Activated CD4-positive, alpha-beta memory T cell treated with anti-CD3 and anti-CD28 coated beads, Interleukin-2, amount 10 ng/mL, durations not matched to agents 7 days and 5 days (primary cell): ENCODE measurements around the gene GPC2. TPM values are rescaled to one million over a fixed set of nuclear protein-coding genes. Genes with fewer than 3 reads are reported as not detected.
A peak's percentile ranks its signal among the peaks of the same experiment; 100 is the strongest.
"Not testable (repeated sequence)": the region's sequence is repeated elsewhere in the genome, so short reads cannot be mapped to it uniquely, and the experiment has no call there.

Experiments
- CTCF ChIA-PET: fragments of 350-600 bp; sonication (Branson Sonifier 250); formaldehyde crosslinking; loops from one replicate; lab custom pipeline; 2021; ENCODE audit warnings: antibody characterized with exemption, inconsistent platforms; lab: Charles Lee
- POLR2A ChIA-PET: fragments of 350-600 bp; sonication (Branson Sonifier 250); formaldehyde crosslinking; loops from one replicate; lab custom pipeline; 2021; ENCODE audit warnings: antibody characterized with exemption; lab: Charles Lee
- DNase-seq: peaks from one replicate; pipeline ENCODE4 v3.0.0-alpha.2; 2020
- H3K27ac Mint-ChIP-seq: one replicate; pipeline ENCODE4 v1.8.0; 2021; ENCODE audit warnings: mild to moderate bottlenecking, mixed read lengths
- H3K27me3 Mint-ChIP-seq: one replicate; pipeline ENCODE4 v1.8.0; 2021; ENCODE audit warnings: mixed read lengths
- H3K36me3 Mint-ChIP-seq: one replicate; pipeline ENCODE4 v1.8.0; 2021; ENCODE audit warnings: low read depth, mixed read lengths
- H3K4me1 Mint-ChIP-seq: one replicate; pipeline ENCODE4 v1.8.0; 2021; ENCODE audit warnings: mixed read lengths
- H3K4me3 Mint-ChIP-seq: one replicate; pipeline ENCODE4 v1.8.0; 2021; ENCODE audit warnings: mild to moderate bottlenecking, mixed read lengths
- H3K9me3 Mint-ChIP-seq: one replicate; pipeline ENCODE4 v1.8.0; 2021; ENCODE audit warnings: mixed read lengths
- total RNA-seq, 2 experiments: library from RNA; stranded (reverse); gene quantifications; one replicate each; pipeline ENCODE4 v1.2.3, GENCODE V29; 2021

The GPC2 gene
- total RNA-seq, 2 experiments from 2014 or later, result 3.8 to 4.8 TPM

- POLR2A ChIA-PET, result interaction anchor here (1.0 to 1.3 kb wide), 2 partner anchors 10 to 15 kb away, joined by 3 to 4 read pairs; no protein-coding TSS in a partner anchor
- CTCF ChIA-PET, result interaction anchor here (2.7 to 4.6 kb wide), 2 partner anchors 9 to 13 kb away, joined by 16 to 18 read pairs; no protein-coding TSS in a partner anchor
- H3K27me3 Mint-ChIP-seq, result peaks cover 6% of the 10 kb centered on the region
- H3K36me3 Mint-ChIP-seq, result no peaks in the 10 kb centered on the region
- H3K27ac Mint-ChIP-seq, result no peak overlapping the region
- no peaks in the 10 kb centered on the region for H3K9me3 Mint-ChIP-seq
- no peak for DNase-seq
- peaks cover 22% of the 10 kb centered on the region for H3K4me1 Mint-ChIP-seq
- H3K4me3 Mint-ChIP-seq, result no peak overlapping the region
These were observed 34.7 kb downstream of the GPC2 start for GRCh38 chr7:100142461-100142860.

GRCh38 chr7:100141555-100141949 lies 35.6 kb downstream of the GPC2 start:
- no peaks in the 10 kb centered on the region for H3K9me3 Mint-ChIP-seq
- no peak overlapping the region for H3K27ac Mint-ChIP-seq
- no peaks in the 10 kb centered on the region for H3K36me3 Mint-ChIP-seq
- no peak overlapping the region for H3K4me3 Mint-ChIP-seq
- peaks cover 6% of the 10 kb centered on the region for H3K27me3 Mint-ChIP-seq
- no peak for DNase-seq
- ChIA-PET POLR2A (interaction anchor here (1.1 to 1.4 kb wide), 3 partner anchors 9 to 16 kb away, joined by 3 read pairs; partner anchors contain the start of gene MBLAC1), CTCF (interaction anchor here (2.7 to 4.6 kb wide), 2 partner anchors 8 to 12 kb away, joined by 16 to 18 read pairs; no protein-coding TSS in a partner anchor)
- H3K4me1 Mint-ChIP-seq, result peaks cover 22% of the 10 kb centered on the region

GRCh38 chr7:100137851-100138760 lies 39.1 kb downstream of the GPC2 start:
- Mint-ChIP-seq H3K4me3 (no peak overlapping the region), H3K4me1 (peaks cover 22% of the 10 kb centered on the region), H3K36me3 (no peaks in the 10 kb centered on the region), H3K27me3 (peaks cover 9% of the 10 kb centered on the region), H3K27ac (no peak overlapping the region), H3K9me3 (no peaks in the 10 kb centered on the region)
- ChIA-PET POLR2A (interaction anchor here (0.7 to 1.7 kb wide), 4 partner anchors 12 to 83 kb away, joined by 3 to 5 read pairs (median 4); partner anchors contain the start of genes AP4M1, MBLAC1 and MCM7), CTCF (interaction anchor here (1.0 to 1.2 kb wide), 2 partner anchors 80 to 207 kb away, joined by 3 to 4 read pairs; no protein-coding TSS in a partner anchor)
- no peak for DNase-seq

- ChIA-PET POLR2A (interaction anchor here (0.7 to 2.7 kb wide), 10 partner anchors 8 to 296 kb away, joined by 3 to 13 read pairs (median 6); partner anchors contain the start of genes AP4M1, LAMTOR4, MCM7 and ZCWPW1), CTCF (interaction anchor here (0.7 to 5.2 kb wide), 38 partner anchors 9 to 290 kb away, joined by 3 to 64 read pairs (median 5); partner anchors contain the start of genes AP4M1, COPS6, GAL3ST4 and GPC2)
These were observed 44.5 kb downstream of the GPC2 start for GRCh38 chr7:100132697-100133151.

GRCh38 chr7:100132126-100132525 lies 45.1 kb downstream of the GPC2 start:
- DNase-seq, result no peak
- H3K27ac Mint-ChIP-seq, result no peak overlapping the region
- ChIA-PET POLR2A (interaction anchor here (0.7 to 2.7 kb wide), 10 partner anchors 9 to 297 kb away, joined by 3 to 13 read pairs (median 6); partner anchors contain the start of genes AP4M1, LAMTOR4, MCM7 and ZCWPW1), CTCF (interaction anchor here (0.6 to 5.2 kb wide), 30 partner anchors 10 to 644 kb away, joined by 3 to 64 read pairs (median 6); partner anchors contain the start of genes AP4M1, COPS6, GAL3ST4 and LAMTOR4)
- H3K27me3 Mint-ChIP-seq, result peaks cover 3% of the 10 kb centered on the region
- H3K36me3 Mint-ChIP-seq, result no peaks in the 10 kb centered on the region
- no peaks in the 10 kb centered on the region for H3K9me3 Mint-ChIP-seq
- peaks cover 20% of the 10 kb centered on the region for H3K4me1 Mint-ChIP-seq
- H3K4me3 Mint-ChIP-seq, result no peak overlapping the region

More at GRCh38 chr7:100132697-100133151, 44.5 kb downstream of the GPC2 start:
- Mint-ChIP-seq H3K36me3 (no peaks in the 10 kb centered on the region), H3K9me3 (no peaks in the 10 kb centered on the region), H3K27ac (no peak overlapping the region), H3K4me3 (no peak overlapping the region), H3K27me3 (peaks cover 3% of the 10 kb centered on the region), H3K4me1 (peaks cover 22% of the 10 kb centered on the region)
- peak; percentile 75 for DNase-seq

GRCh38 chr7:100130608-100131453 lies 46.4 kb downstream of the GPC2 start:
- peak overlapping the region; percentile 19 for H3K4me3 Mint-ChIP-seq
- H3K27ac Mint-ChIP-seq, result no peak overlapping the region
- POLR2A ChIA-PET, result interaction anchor here (3.7 kb wide), 1 partner anchor 30 kb away, joined by 32 read pairs; the partner anchor contains the start of genes AP4M1 and MCM7

GRCh38 chr7:100130220-100130607 lies 47.0 kb downstream of the GPC2 start:
- ChIA-PET POLR2A (interaction anchor here (2.5 to 3.7 kb wide), 2 partner anchors 10 to 29 kb away, joined by 10 to 32 read pairs; partner anchors contain the start of genes AP4M1 and MCM7), CTCF (interaction anchor here (1.0 to 5.2 kb wide), 15 partner anchors 10 to 306 kb away, joined by 3 to 64 read pairs (median 4); partner anchors contain the start of genes AP4M1, CNPY4, GPC2 and MCM7)
- H3K9me3 Mint-ChIP-seq, DNase-seq, H3K4me3 Mint-ChIP-seq, H3K27me3 Mint-ChIP-seq, H3K27ac Mint-ChIP-seq: not testable (repeated sequence)
- H3K36me3 Mint-ChIP-seq, result peaks cover 10% of the 10 kb centered on the region
- H3K4me1 Mint-ChIP-seq, result peaks cover 27% of the 10 kb centered on the region

More at GRCh38 chr7:100130608-100131453, 46.4 kb downstream of the GPC2 start:
- DNase-seq, result peak; percentile 86
- Mint-ChIP-seq H3K4me1 (peaks cover 22% of the 10 kb centered on the region), H3K9me3 (no peaks in the 10 kb centered on the region), H3K27me3 (peaks cover 2% of the 10 kb centered on the region), H3K36me3 (peaks cover 7% of the 10 kb centered on the region)
- CTCF ChIA-PET, result interaction anchor here (0.6 to 5.2 kb wide), 24 partner anchors 10 to 1087 kb away, joined by 3 to 64 read pairs (median 4); partner anchors contain the start of genes AP4M1, CNPY4, COPS6 and GPC2

- Mint-ChIP-seq H3K27ac (peak overlapping the region; percentile 74), H3K4me3 (peak overlapping the region; percentile 100), H3K4me1 (peaks cover 39% of the 10 kb centered on the region), H3K9me3 (no peaks in the 10 kb centered on the region), H3K27me3 (no peaks in the 10 kb centered on the region), H3K36me3 (peaks cover 20% of the 10 kb centered on the region)
- DNase-seq, result no peak
- ChIA-PET CTCF (interaction anchor here (0.6 to 3.2 kb wide), 11 partner anchors 8 to 279 kb away, joined by 3 to 18 read pairs (median 3); partner anchors contain the start of genes CNPY4, MCM7 and TRIM4), POLR2A (interaction anchor here (0.6 to 3.7 kb wide), 14 partner anchors 8 to 210 kb away, joined by 3 to 32 read pairs (median 4); partner anchors contain the start of genes AP4M1, LAMTOR4, MCM7 and PVRIG)
These were observed 48.6 kb downstream of the GPC2 start for GRCh38 chr7:100128637-100128963.

- peak; percentile 34 for DNase-seq
- ChIA-PET POLR2A (interaction anchor here (0.6 to 3.7 kb wide), 14 partner anchors 8 to 209 kb away, joined by 3 to 32 read pairs (median 4); partner anchors contain the start of genes AP4M1, LAMTOR4, MCM7 and PVRIG), CTCF (interaction anchor here (0.6 to 3.2 kb wide), 8 partner anchors 13 to 280 kb away, joined by 3 to 18 read pairs (median 4); partner anchors contain the start of genes MCM7 and TRIM4)
- peaks cover 41% of the 10 kb centered on the region for H3K4me1 Mint-ChIP-seq
- peak overlapping the region; percentile 100 for H3K4me3 Mint-ChIP-seq
- H3K27me3 Mint-ChIP-seq, result no peaks in the 10 kb centered on the region
- H3K9me3 Mint-ChIP-seq, result no peaks in the 10 kb centered on the region
- H3K36me3 Mint-ChIP-seq, result peaks cover 22% of the 10 kb centered on the region
- peak overlapping the region; percentile 74 for H3K27ac Mint-ChIP-seq
These were observed 49.1 kb downstream of the GPC2 start for GRCh38 chr7:100127866-100128636.

- DNase-seq, result peak; percentile 92
- peak within 1 kb of the TSS; percentile 100 for H3K4me3 Mint-ChIP-seq
- POLR2A ChIA-PET, result interaction anchor here (0.7 to 5.8 kb wide), 20 partner anchors 11 to 579 kb away, joined by 3 to 81 read pairs (median 5); partner anchors contain the start of genes AP4M1, COPS6, MCM7 and MEPCE
- H3K4me1 Mint-ChIP-seq, result peaks cover 37% of the 10 kb centered on the region
- no peaks in the 10 kb centered on the region for H3K9me3 Mint-ChIP-seq
- H3K36me3 Mint-ChIP-seq, result peaks cover 29% of the 10 kb centered on the region
- H3K27me3 Mint-ChIP-seq, result no peaks in the 10 kb centered on the region
- CTCF ChIA-PET, result interaction anchor here (0.8 to 2.1 kb wide), 3 partner anchors 21 to 318 kb away, joined by 3 to 5 read pairs (median 4); partner anchors contain the start of gene LAMTOR4
- H3K27ac Mint-ChIP-seq, result peak within 1 kb of the TSS; percentile 100
These were observed 50.0 kb downstream of the GPC2 start, which contains the start of gene MBLAC1 for GRCh38 chr7:100126931-100127865. MBLAC1 (plus strand) TSS chr7:100126967; CDS start chr7:100127396, 429 bp downstream.
